D721Med (cell line): ENCODE results near the gene FGD5.

Source experiments
- DNase-seq: peaks from one replicate; pipeline ENCODE4 v3.0.0; 2011; ENCODE audit warnings: low spot score; ENCODE audit not compliant: insufficient read length
- FAIRE-seq: peaks from 2 replicates; lab custom pipeline; 2011; peaks lifted over from hg19 to GRCh38; lab: Jason Lieb, UNC
- TF ChIP-seq, protein P1 (sequence below): IDR thresholded peaks from 2 replicates; pipeline ENCODE4 v1.5.1; 2012; ENCODE audit warnings: mild to moderate bottlenecking, control low read depth; ENCODE audit not compliant: insufficient read depth; ENCODE audit errors: missing control alignments

FGD5 gene

DNA sequence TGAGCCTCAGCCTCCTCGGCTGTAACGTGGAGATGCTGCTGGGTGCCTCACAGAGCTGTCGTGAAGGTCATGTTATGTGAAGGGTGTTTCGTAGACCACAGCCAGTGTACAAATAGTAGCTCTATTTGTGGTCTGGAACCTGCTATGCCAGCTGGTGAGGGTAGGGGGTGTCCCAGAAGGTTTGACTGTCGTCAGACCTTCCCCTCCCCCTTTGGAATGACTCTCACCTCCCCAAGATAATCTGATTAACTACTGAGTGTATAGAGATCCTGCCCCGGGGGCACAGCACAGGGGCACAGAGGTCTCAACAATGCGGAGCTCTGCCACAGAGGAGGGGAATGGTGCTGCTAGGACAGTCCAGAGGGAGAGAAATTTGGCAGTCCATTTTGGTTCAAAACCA is 20.5 kb downstream of the FGD5 start:
- FAIRE-seq (no peak), DNase-seq (no peak)
- TF ChIP-seq, protein P1, sequence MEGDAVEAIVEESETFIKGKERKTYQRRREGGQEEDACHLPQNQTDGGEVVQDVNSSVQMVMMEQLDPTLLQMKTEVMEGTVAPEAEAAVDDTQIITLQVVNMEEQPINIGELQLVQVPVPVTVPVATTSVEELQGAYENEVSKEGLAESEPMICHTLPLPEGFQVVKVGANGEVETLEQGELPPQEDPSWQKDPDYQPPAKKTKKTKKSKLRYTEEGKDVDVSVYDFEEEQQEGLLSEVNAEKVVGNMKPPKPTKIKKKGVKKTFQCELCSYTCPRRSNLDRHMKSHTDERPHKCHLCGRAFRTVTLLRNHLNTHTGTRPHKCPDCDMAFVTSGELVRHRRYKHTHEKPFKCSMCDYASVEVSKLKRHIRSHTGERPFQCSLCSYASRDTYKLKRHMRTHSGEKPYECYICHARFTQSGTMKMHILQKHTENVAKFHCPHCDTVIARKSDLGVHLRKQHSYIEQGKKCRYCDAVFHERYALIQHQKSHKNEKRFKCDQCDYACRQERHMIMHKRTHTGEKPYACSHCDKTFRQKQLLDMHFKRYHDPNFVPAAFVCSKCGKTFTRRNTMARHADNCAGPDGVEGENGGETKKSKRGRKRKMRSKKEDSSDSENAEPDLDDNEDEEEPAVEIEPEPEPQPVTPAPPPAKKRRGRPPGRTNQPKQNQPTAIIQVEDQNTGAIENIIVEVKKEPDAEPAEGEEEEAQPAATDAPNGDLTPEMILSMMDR, result peak; percentile 12

DNA sequence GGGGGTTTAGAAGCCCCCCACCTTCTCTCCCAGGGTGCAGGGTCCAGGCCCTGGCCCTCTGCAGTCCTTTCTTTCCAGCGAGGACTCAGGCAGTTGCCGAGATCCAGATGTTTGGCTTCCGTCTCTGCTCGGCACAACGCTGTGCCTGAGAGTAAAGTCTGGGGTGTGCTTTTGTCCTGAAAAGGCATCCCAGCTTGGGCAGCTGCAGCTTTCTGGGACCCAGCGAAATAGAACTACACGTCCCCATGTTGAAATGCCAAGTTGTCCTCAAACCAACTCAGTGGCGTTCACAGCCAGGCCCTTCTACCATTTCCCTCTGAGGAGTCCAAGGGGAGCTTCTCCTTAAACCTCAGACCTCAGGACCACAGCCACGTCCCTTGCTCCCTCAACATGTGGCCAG is 23.1 kb downstream of the FGD5 start:
- DNase-seq, result no peak
- TF ChIP-seq, protein P1, result no peak
- FAIRE-seq, result no peak

DNA sequence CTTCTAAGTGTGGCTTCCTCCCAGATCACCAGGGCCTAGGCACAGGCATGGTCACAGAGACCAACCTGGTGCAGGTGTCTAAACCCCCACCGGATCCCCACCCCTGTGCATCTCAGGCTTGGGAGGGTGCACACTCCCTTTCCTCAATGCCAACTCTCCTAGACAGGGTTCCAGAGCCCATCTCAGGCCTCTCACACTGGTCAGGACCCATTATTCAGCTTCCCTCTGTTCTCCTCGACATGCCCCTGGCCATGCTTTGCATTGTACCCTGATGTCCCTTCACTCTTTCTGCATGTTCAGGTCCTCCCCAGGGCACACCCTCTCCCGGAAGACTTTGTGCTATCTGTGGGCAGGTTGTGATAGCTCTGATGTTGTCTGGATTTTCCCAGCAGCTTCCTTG is 23.5 kb downstream of the FGD5 start:
- TF ChIP-seq, protein P1, result no peak
- DNase-seq, result no peak
- FAIRE-seq, result no peak

DNA sequence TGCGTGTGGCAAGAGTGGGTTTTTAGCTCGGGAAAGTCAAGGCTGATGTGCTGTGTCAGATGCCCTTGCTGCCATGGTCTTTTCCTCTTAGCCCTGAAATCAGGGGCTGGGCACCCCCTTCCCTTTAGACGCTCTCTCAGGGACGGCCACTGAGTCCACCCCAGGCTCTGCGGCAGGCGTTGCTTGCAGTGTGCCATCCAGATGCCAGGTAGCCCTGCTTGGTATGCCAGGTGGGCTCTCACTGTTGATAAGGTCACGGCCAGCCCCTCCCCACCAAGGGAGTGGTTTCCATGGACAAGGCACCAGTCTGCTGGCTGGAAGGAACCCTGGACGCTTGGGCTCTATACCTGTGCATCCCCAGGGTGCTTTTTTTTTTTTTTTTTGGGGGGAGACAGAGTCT is 24.6 kb downstream of the FGD5 start:
- no peak for DNase-seq
- no peak for FAIRE-seq
- TF ChIP-seq, protein P1, result no peak

DNA sequence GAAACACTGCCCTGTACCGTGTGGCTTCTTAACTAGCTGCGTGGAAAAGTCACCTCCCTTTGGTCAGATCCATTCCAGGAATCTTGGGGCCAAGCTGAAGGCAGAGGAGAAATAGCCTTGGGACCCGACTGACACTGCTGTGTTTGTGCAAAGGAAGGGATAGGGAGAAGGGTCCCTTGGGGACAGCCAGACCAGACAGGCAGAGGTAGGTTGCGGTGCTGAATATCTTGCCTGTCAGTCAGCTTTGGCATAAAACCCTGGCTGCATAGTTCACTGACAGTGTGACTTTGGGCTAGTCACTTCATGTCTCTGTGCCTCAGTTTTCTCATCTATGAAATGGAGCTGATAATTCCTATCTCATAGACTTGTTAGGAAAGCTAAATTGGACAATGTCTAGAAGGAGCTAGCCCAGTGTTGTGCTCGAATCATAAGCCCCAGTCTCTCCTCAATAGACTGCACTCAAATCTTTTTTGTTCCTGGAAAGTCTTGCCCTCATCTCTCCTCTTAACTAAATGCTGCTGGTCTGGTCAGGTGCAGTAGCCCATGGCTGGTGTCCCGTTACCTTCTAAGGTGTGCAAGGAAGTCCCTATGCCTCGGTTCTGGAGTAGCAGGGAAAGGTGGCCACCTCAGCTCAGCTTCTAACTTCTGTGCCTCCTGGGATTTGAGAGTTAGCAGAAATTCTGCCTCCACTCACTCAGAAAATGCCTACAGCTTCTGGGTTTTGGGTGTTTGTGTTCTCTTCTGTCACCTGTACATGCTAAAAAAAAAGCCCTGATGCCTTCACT is 25.8 kb downstream of the FGD5 start:
- TF ChIP-seq, protein P1, result no peak
- no peak for DNase-seq
- no peak for FAIRE-seq

DNA sequence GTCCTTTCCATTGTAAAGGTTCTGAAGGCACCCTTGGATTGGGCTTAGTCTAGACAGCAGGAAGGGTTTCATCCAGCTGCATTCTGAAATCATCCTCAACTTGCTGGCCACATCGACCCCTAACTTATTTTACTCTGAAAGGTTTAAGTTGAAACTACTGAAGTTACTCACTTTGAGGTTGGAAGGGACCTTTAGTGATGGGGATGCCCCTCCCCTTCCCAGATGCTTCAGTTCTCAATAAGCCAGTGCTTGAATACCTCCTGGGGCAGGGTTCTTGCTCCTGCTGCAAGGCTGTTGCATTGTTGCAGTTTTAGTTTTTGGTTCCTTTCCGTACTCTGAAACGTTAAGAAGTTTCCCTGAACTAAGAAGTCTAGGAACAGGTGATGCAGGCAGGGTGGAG is 26.4 kb downstream of the FGD5 start:
- FAIRE-seq, result no peak
- TF ChIP-seq, protein P1, result no peak
- no peak for DNase-seq

DNA sequence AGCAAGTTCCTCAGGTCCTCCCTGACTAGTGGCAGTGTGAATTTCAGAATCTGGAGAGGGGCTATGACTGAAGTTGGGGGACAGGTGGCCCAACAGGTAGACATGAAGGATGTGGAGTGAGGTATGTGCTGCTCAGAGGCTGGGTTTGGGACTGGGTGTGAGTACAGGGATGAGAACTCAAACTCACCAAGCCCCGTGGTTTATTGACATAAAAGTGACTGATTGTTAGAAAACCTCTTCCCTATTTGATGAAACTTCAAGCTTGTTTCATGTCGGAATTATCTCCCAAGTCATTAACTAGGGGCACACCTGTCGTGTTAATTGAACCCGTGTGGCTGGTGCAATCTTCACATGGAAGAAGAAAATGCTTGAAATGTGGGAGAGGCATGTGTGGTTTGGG is 27.1 kb downstream of the FGD5 start:
- DNase-seq (no peak), FAIRE-seq (no peak)
- TF ChIP-seq, protein P1, result no peak
